Activated CD4-positive, alpha-beta T cell treated with anti-CD3 and anti-CD28 coated beads for 36 hours (primary cell): ENCODE data around the gene ZNF677. TPM values are rescaled to one million over a fixed set of nuclear protein-coding genes. Genes with fewer than 3 reads are reported as not detected.
"Not testable (repeated sequence)": the region's sequence is repeated elsewhere in the genome, so short reads cannot be mapped to it uniquely, and the experiment has no call there.

ENCODE experiments used
- ATAC-seq: fragments of 200-7000 bp; cut with Tn5 transposase; one replicate; pipeline ENCODE4 v1.10.0; 2021; ENCODE audit warnings: mild to moderate bottlenecking, moderate library complexity
- CTCF ChIA-PET: fragments of 350-600 bp; sonication (Branson Sonifier 250); formaldehyde crosslinking; loops from one replicate; lab custom pipeline; 2021; ENCODE audit warnings: antibody characterized with exemption; lab: Charles Lee
- POLR2A ChIA-PET: fragments of 350-600 bp; sonication (Branson Sonifier 250); formaldehyde crosslinking; loops from one replicate; lab custom pipeline; 2021; ENCODE audit warnings: antibody characterized with exemption, inconsistent platforms; lab: Charles Lee
- DNase-seq: peaks from one replicate; pipeline ENCODE4 v3.0.0-alpha.2; 2020
- H3K27ac Mint-ChIP-seq: one replicate; pipeline ENCODE4 v1.8.0; 2021; ENCODE audit warnings: mixed read lengths
- H3K27me3 Mint-ChIP-seq: one replicate; pipeline ENCODE4 v1.8.0; 2021; ENCODE audit warnings: mixed read lengths
- H3K36me3 Mint-ChIP-seq: one replicate; pipeline ENCODE4 v1.8.0; 2021; ENCODE audit warnings: low read depth, mixed read lengths
- H3K4me1 Mint-ChIP-seq: one replicate; pipeline ENCODE4 v1.8.0; 2021; ENCODE audit warnings: mixed read lengths
- H3K4me3 Mint-ChIP-seq: one replicate; pipeline ENCODE4 v1.8.0; 2021; ENCODE audit warnings: mild to moderate bottlenecking, moderate library complexity, mixed read lengths
- H3K9me3 Mint-ChIP-seq: one replicate; pipeline ENCODE4 v1.8.0; 2021; ENCODE audit warnings: low read depth, mixed read lengths
- intact Hi-C, 2 experiments: fragments of 100-400 bp; cut with DNase I in 1 of 2; cut with micrococcal nuclease in 1 of 2; formaldehyde crosslinking; loops; one replicate each; pipeline versions ENCODE4 v1.14.2 to v1.15.1; 2022 to 2024; cut with DNase I, micrococcal nuclease
- total RNA-seq, 2 experiments: library from RNA; stranded (reverse); gene quantifications; one replicate each; pipeline ENCODE4 v1.2.3, GENCODE V29; 2021

ZNF677 gene
- total RNA-seq, 2 experiments from 2014 or later, result 6.4 to 7.5 TPM

DNA sequence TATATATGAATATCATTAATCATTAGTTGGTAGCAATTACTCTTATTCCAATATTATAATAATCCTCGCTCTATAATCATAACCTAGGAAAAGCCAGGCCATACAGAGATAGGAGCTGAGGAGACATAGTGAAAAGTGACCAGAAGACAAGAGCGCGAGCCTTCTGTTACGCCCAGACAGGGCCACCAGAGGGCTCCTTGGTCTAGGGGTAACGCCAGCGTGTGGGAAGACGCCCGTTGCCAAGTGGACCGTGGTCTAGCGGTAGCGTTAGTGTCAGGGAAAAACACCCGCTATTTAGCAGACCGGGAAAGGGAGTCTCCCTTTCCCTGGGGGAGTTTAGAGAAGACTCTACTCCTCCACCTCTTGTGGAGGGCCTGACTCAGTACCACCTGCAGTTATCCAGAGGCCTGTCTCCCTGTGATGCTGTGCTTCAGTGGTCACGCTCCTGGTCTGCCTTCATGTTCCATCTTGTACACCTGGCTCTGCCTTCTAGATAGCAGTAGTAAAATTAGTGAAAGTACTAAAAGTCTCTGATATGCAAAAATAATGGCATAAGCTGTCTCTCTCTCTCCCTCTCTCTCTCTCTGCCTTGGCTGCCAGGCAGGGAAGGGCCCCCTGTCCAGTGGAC lies 3.2 kb upstream of the ZNF677 start, which contains the start of gene VN1R2:
Gene VN1R2 (plus strand): TSS at position 578 of the 628 bp plus-strand sequence. CDS start 84 bp downstream, outside the sequence.
- ATAC-seq, CTCF ChIA-PET, intact Hi-C loops, H3K4me1 Mint-ChIP-seq, H3K27ac Mint-ChIP-seq, POLR2A ChIA-PET, H3K27me3 Mint-ChIP-seq, H3K4me3 Mint-ChIP-seq: not testable (repeated sequence)
- Mint-ChIP-seq H3K36me3 (peaks cover 21% of the 10 kb centered on the region), H3K9me3 (peaks cover 33% of the 10 kb centered on the region)
- peak; percentile 8 for DNase-seq

GRCh38 chr19:53246498-53246897 lies 8.2 kb downstream of the ZNF677 start:
- H3K9me3 Mint-ChIP-seq, result peaks cover 50% of the 10 kb centered on the region
- POLR2A ChIA-PET, result no interaction called here
- no peak for DNase-seq
- CTCF ChIA-PET, result no interaction called here
- ATAC-seq, result no peak
- H3K4me3 Mint-ChIP-seq, result no peak overlapping the region
- H3K36me3 Mint-ChIP-seq, result peaks cover 80% of the 10 kb centered on the region
- no peaks in the 10 kb centered on the region for H3K27me3 Mint-ChIP-seq
- no peak overlapping the region for H3K27ac Mint-ChIP-seq
- intact Hi-C loops, result no loop called here
- H3K4me1 Mint-ChIP-seq, result no peaks in the 10 kb centered on the region

- H3K4me3 Mint-ChIP-seq, result no peak overlapping the region
- no peak overlapping the region for H3K27ac Mint-ChIP-seq
- peaks cover 49% of the 10 kb centered on the region for H3K9me3 Mint-ChIP-seq
- DNase-seq (no peak), ATAC-seq (no peak)
- peaks cover 60% of the 10 kb centered on the region for H3K36me3 Mint-ChIP-seq
- CTCF ChIA-PET, result interaction anchor here (0.8 kb wide), 1 partner anchor 567 kb away, joined by 3 read pairs; no protein-coding TSS in a partner anchor
- POLR2A ChIA-PET, result no interaction called here
- no peaks in the 10 kb centered on the region for H3K4me1 Mint-ChIP-seq
- no peaks in the 10 kb centered on the region for H3K27me3 Mint-ChIP-seq
- intact Hi-C loops, result no loop called here
Observed at GRCh38 chr19:53237114-53237777, 17.4 kb downstream of the ZNF677 start.

- POLR2A ChIA-PET, result no interaction called here
- Mint-ChIP-seq H3K4me1 (no peaks in the 10 kb centered on the region), H3K27ac (no peak overlapping the region)
Observed at GRCh38 chr19:53224606-53225005, 30.1 kb downstream of the ZNF677 start.

GRCh38 chr19:53222716-53223115 lies 32.0 kb downstream of the ZNF677 start:
- DNase-seq, H3K27ac Mint-ChIP-seq, intact Hi-C loops, ATAC-seq, H3K4me3 Mint-ChIP-seq, POLR2A ChIA-PET, H3K4me1 Mint-ChIP-seq, H3K27me3 Mint-ChIP-seq, CTCF ChIA-PET: not testable (repeated sequence)
- Mint-ChIP-seq H3K36me3 (peaks cover 31% of the 10 kb centered on the region), H3K9me3 (peaks cover 41% of the 10 kb centered on the region)

More at GRCh38 chr19:53224606-53225005, 30.1 kb downstream of the ZNF677 start:
- Mint-ChIP-seq H3K36me3 (peaks cover 28% of the 10 kb centered on the region), H3K4me3 (no peak overlapping the region), H3K27me3 (no peaks in the 10 kb centered on the region), H3K9me3 (peaks cover 35% of the 10 kb centered on the region)
- intact Hi-C loops, result no loop called here
- ATAC-seq (no peak), DNase-seq (no peak)
- CTCF ChIA-PET, result no interaction called here

DNA sequence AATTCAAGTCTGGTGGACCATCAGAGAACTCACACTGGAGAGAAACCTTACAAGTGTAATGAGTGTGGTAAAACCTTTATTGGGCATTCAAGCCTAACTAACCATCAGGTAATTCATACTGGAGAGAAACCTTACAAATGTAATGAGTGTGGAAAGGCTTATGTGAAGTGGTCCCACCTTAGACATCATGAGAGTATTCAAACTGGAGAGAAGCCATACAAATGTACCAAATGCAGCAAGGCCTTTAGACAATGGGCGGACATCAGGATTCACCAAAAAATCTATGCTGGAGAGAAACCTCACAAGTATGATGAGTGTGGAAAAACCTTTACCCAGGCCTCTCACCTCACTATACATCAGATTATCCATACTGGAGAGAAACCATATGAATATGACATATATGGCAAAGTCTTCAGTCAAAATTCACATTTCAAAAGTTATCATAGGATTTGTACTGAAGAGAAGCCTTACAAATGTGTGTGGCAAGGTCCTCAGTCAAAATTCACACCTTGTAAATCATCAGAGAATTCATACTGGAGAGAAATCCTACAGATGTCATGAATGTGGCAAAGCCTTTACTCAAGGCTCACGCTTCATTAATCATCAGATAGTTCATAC lies 41.9 kb downstream of the ZNF677 start:
- H3K27ac Mint-ChIP-seq, result no peak overlapping the region
- ChIA-PET CTCF (no interaction called here), POLR2A (no interaction called here)
- DNase-seq (no peak), ATAC-seq (no peak)
- H3K4me3 Mint-ChIP-seq, result no peak overlapping the region
- no peaks in the 10 kb centered on the region for H3K27me3 Mint-ChIP-seq
- intact Hi-C loops, result no loop called here
- peaks cover 58% of the 10 kb centered on the region for H3K9me3 Mint-ChIP-seq
- peaks cover 66% of the 10 kb centered on the region for H3K36me3 Mint-ChIP-seq
- H3K4me1 Mint-ChIP-seq, result no peaks in the 10 kb centered on the region

DNA sequence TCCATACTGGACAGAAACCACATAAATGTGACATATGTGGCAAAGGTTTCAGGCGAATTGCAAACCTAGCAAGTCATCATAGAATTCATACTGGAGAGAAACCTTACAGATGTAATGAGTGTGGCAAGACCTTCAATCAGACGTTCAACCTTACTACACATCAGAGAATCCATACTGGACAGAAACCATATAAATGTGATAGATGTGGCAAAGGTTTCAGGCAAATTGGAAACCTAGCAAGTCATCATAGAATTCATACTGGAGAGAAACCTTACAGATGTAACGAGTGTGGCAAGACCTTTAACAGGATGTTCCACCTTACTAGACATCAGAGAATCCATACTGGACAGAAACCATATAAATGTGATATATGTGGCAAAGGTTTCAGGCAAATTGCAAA lies 43.1 kb downstream of the ZNF677 start:
- H3K27ac Mint-ChIP-seq, POLR2A ChIA-PET, H3K4me1 Mint-ChIP-seq, DNase-seq, H3K4me3 Mint-ChIP-seq, CTCF ChIA-PET, H3K27me3 Mint-ChIP-seq, ATAC-seq, intact Hi-C loops: not testable (repeated sequence)
- Mint-ChIP-seq H3K36me3 (peaks cover 77% of the 10 kb centered on the region), H3K9me3 (peaks cover 62% of the 10 kb centered on the region)

DNA sequence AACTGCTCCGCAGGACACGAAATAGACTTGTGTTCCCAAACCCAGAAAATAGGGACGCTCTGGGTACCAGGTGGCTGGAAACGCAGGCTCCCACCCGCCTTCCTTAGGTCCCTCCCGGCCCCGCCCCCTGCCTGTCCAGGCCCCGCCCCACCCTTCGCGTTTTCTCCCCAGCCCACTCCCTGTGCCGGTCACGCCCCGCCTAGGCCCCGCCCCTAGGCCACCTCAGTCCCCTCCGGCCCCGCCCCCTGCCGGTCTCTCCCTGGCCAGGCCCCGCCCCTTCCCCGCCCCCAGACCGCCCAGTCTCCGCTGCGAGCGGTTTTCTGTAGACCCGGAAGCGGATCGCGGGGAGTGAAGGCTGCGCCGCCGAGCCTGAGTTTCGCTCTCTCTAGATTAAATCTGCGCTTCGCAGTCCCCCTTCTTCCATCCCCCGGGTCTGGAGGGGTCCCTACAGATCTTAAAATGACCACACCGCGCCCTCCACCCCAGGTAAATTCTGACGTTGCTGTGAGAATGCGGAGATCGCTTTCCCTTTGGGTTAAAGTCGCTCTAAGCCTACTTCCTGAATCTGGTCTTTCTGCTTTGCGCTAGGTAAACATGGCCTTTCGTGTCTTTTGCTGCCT lies 57.8 kb downstream of the ZNF677 start:
- Mint-ChIP-seq H3K9me3 (peaks cover 22% of the 10 kb centered on the region), H3K27ac (peak overlapping the region; percentile 96), H3K36me3 (peaks cover 52% of the 10 kb centered on the region), H3K4me3 (peak overlapping the region; percentile 92), H3K4me1 (peaks cover 32% of the 10 kb centered on the region), H3K27me3 (no peaks in the 10 kb centered on the region)
- ChIA-PET CTCF (no interaction called here), POLR2A (no interaction called here)
- ATAC-seq (peak; percentile 84), DNase-seq (peak; percentile 100)
- intact Hi-C loops, result loop anchor here (1.0 to 10.0 kb wide), 16 partner anchors 38 to 1268 kb away; partner anchors contain the start of genes ZNF816 (in 2 of the 2), ZNF845 (in 2 of the 2), LENG9 (in 1 of the 2) and MYADM (in 1 of the 2)

DNA sequence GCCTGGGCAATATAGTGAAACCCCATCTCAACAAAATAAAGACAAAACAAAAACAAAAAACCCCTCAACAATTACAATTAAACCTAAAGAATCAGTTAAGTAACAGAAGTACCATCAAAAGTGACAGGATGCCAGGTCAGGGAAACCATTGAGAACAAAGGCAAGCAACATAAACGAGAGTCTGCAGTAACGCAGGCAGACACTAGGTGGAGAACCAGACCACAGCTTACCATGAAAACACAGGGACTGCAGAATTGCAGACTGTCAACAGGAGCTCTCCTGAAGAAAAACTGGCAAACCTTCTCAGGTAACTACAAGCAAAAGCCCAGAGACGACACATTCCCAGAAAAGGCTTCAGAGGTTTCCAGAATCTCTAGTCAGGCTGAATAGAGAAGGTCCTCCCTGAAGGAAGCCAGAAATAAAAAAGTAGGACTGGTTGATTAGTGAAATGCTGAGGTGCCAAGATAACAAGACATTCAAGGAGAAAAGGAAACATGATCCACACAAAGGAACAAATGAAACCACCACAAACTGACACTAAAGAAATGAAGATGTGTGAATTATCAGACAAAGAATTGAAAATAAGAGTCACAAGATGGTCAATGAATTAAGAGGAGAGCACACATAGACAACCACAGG lies 59.3 kb downstream of the ZNF677 start:
- CTCF ChIA-PET, result interaction anchor here (0.6 to 1.8 kb wide), 5 partner anchors 141 to 597 kb away, joined by 3 to 5 read pairs (median 3); no protein-coding TSS in a partner anchor
- DNase-seq (peak; percentile 83), ATAC-seq (peak; percentile 50)
- POLR2A ChIA-PET, result no interaction called here
- peak overlapping the region; percentile 8 for H3K27ac Mint-ChIP-seq
- intact Hi-C loops, result loop anchor here (1.0 to 10.0 kb wide), 9 partner anchors 164 to 1269 kb away; partner anchors contain the start of genes LENG9 (in 1 of the 2), MYADM (in 1 of the 2), ZNF525 (in 1 of the 2) and ZNF816 (in 1 of the 2)
- H3K9me3 Mint-ChIP-seq, result peaks cover 26% of the 10 kb centered on the region
- peaks cover 50% of the 10 kb centered on the region for H3K36me3 Mint-ChIP-seq
- H3K27me3 Mint-ChIP-seq, result no peaks in the 10 kb centered on the region
- peak overlapping the region; percentile 22 for H3K4me3 Mint-ChIP-seq
- peaks cover 33% of the 10 kb centered on the region for H3K4me1 Mint-ChIP-seq

- ChIA-PET POLR2A (no interaction called here), CTCF (no interaction called here)
- H3K9me3 Mint-ChIP-seq, result peaks cover 24% of the 10 kb centered on the region
- DNase-seq (no peak), ATAC-seq (peak; percentile 4)
- H3K27ac Mint-ChIP-seq, result no peak overlapping the region
- intact Hi-C loops, result loop anchor here (1.0 to 10.0 kb wide), 10 partner anchors 34 to 1271 kb away; partner anchors contain the start of genes ZNF160 (in 2 of the 2), ZNF845 (in 2 of the 2), LENG9 (in 1 of the 2) and ZNF347 (in 1 of the 2)
- peak overlapping the region; percentile 88 for H3K4me3 Mint-ChIP-seq
- H3K4me1 Mint-ChIP-seq, result peaks cover 33% of the 10 kb centered on the region
- no peaks in the 10 kb centered on the region for H3K27me3 Mint-ChIP-seq
- peaks cover 41% of the 10 kb centered on the region for H3K36me3 Mint-ChIP-seq
Observed at GRCh38 chr19:53193535-53194222, 61.0 kb downstream of the ZNF677 start.
